ENCODE results near the gene UBB.

Gene UBB

DNA sequence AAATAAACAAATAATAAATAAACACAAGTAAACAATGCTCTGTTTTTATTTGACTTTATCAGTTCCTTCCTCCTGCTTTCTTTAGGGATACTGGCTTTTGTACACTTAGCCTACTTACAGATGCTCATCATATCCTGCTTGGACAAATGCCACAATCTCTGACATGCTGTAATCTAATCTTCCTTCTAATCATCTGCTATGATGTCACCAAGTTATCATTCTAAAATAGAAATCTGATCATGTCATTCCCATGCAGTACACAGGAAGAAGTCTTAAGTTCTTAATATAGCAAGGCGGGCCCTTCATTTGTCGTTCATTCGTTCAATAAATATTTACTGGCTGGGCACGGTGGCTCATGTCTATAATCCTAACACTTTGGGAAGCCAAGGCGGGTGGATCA is 9.1 kb upstream of the UBB start:
- TF ChIP-seq CTCF (IDR thresholded peaks at IDR 0.05; ENCODE audit: borderline replicate concordance, insufficient read depth, low read depth, low read length): no peak
- no peak overlapping the region for H3K4me3 ChIP-seq (ENCODE audit: low read depth, low read length)

DNA sequence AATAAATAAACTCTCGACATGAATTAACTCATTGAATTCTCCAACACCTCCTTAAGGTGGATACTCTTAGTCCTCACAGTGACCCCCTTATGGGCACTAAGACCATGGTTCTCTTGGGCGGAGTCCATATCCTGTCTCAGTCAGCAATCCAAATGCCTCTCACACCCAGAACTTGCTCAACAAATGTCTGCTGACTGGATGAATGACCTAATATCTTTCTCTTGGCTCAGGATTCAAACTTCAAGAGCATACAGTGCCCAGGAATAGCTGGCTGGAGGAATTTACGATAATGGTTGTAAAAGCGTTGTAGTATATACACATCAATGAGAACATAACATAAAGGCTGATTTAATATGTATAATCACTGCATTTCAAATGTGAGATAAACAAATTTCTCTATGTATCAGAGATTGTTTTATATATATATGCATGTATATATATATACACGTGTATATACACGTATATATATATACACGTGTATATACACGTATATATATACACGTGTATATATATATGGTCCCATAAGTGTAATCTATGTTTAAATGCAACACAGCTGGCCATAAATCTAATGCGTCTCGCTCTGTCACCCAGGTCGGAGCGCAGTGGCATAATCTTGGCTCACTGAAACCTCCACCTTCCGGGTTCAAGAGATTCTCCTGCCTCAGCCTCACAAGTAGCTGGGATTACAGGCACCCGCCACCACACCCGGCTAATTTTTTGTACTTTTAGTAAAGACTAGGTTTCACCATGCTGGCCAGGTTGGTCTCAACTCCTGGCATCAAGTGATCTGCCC is 6.5 kb upstream of the UBB start:
- no peak for TF ChIP-seq CTCF (IDR thresholded peaks at IDR 0.05; ENCODE audit: borderline replicate concordance, insufficient read depth, low read depth, low read length)
- H3K4me3 ChIP-seq (ENCODE audit: low read depth, low read length): no peak overlapping the region

GRCh38 chr17:16377941-16378341 is 3.0 kb upstream of the UBB start:
- no peak for TF ChIP-seq CTCF (IDR thresholded peaks at IDR 0.05; ENCODE audit: borderline replicate concordance, insufficient read depth, low read depth, low read length)
- H3K4me3 ChIP-seq (ENCODE audit: low read depth, low read length): no peak overlapping the region

DNA sequence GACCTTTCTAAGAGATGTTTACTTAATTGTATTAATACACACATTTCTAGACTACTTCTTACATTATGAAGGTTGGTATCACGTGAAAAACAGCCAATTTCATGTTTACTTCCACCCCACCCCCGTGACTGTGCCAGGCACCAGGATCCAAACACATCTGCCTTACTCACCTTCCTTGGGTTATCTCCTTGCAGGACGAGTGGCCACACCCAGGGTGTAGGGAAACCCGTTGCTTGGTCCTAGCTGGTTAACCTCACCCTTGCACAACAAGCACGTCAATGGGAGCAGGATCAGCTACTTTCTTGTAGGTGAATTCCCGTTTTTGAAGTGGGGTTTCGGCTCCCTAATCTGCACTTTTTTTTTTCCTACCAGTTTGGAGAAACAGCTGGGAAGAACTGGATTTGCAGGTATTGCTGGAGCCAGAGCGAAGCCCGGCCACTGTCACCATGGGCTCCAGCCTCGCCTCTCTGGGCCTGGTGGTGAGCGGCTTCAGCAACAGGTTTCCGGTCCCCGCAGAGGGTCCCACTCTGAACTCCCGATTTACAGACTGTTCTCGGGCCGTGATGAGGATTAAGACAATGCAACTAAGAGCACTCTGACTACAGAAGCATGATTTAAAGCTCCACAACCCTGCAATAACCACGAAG is 2.1 kb upstream of the UBB start:
- no peak overlapping the region for H3K4me3 ChIP-seq (ENCODE audit: low read depth, low read length)
- no peak for TF ChIP-seq CTCF (IDR thresholded peaks at IDR 0.05; ENCODE audit: borderline replicate concordance, insufficient read depth, low read depth, low read length)

DNA sequence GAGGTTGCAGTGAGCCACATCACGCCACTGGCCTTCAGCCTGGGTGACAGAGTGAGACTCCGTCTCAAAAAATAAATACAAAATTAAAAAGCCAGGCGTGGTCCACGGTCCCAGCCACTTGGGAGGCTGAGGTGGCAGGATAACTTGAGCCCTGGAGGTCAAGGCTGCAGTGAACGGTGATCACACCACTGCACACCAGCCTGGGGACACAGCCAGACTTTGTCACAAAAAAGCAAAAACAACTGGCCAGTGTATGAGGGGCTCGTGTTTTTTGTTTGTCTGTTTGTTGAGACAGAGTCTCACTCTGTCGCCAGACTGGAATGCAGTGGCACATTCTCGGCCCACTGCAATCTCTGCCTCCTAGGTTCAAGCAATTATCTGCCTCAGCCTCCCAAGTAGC is 1.2 kb upstream of the UBB start:
- no peak overlapping the region for H3K4me3 ChIP-seq (ENCODE audit: low read depth, low read length)
- TF ChIP-seq CTCF (IDR thresholded peaks at IDR 0.05; ENCODE audit: borderline replicate concordance, insufficient read depth, low read depth, low read length): no peak

DNA sequence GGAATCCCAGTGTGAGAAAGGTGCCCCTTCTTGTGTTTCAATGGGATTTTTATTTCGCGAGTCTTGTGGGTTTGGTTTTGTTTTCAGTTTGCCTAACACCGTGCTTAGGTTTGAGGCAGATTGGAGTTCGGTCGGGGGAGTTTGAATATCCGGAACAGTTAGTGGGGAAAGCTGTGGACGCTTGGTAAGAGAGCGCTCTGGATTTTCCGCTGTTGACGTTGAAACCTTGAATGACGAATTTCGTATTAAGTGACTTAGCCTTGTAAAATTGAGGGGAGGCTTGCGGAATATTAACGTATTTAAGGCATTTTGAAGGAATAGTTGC is 567 bp downstream of the UBB start:
- H3K4me3 ChIP-seq (ENCODE audit: low read depth, low read length): peak overlapping the region; percentile 75
- no peak for TF ChIP-seq CTCF (IDR thresholded peaks at IDR 0.05; ENCODE audit: borderline replicate concordance, insufficient read depth, low read depth, low read length)

DNA sequence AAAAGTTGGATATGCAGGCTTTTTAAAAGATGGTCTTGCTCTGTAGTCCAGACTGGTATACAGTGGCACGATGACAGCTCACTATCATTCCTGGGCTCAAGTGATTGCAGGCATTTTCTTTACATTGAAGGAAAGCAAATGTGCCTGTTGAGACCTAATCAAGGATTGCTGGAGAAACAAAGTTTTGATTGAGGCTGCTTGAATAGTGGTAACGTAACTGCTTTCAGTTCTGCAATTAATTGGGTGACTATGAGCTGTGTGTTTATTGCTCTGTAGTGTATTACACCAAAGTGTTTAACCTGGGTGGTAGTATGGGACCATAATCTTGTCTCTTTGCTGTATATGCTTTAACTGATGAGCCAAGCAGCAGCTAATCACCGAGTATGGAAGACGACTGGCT is 2.3 kb downstream of the UBB start:
- TF ChIP-seq CTCF (IDR thresholded peaks at IDR 0.05; ENCODE audit: borderline replicate concordance, insufficient read depth, low read depth, low read length): no peak
- H3K4me3 ChIP-seq (ENCODE audit: low read depth, low read length): no peak overlapping the region
